HAP-1 (cell line): ENCODE data around the gene PAK4.
"Not testable (repeated sequence)": the region's sequence is repeated elsewhere in the genome, so short reads cannot be mapped to it uniquely, and the experiment has no call there.

Experiments
- DNase-seq, 2 experiments: peaks; one replicate each; pipeline ENCODE4 v3.0.0-alpha.2; 2016 to 2020; ENCODE audit warnings: low spot score in 2 of 2
- H3K27me3 ChIP-seq: fragments of 250-450 bp; sonication (Bioruptor Pico); 2 replicates; pipeline ENCODE4 v1.5.1; 2020; ENCODE audit warnings: low read depth, mild to moderate bottlenecking, moderate library complexity
- H3K36me3 ChIP-seq: fragments of 250-450 bp; sonication (Bioruptor Pico); replicated peaks from 2 replicates; pipeline ENCODE4 v1.5.1; 2020; ENCODE audit warnings: mild to moderate bottlenecking
- H3K4me1 ChIP-seq: fragments of 250-450 bp; sonication (Bioruptor Pico); 2 replicates; pipeline ENCODE4 v1.5.1; 2020; ENCODE audit warnings: mild to moderate bottlenecking
- H3K4me3 ChIP-seq: fragments of 250-450 bp; sonication (Bioruptor Pico); 2 replicates; pipeline ENCODE4 v1.5.1; 2020; ENCODE audit warnings: mild to moderate bottlenecking, moderate library complexity
- H3K9me3 ChIP-seq: fragments of 250-450 bp; sonication (Bioruptor Pico); 2 replicates; pipeline ENCODE4 v1.5.1; 2020; ENCODE audit warnings: mild to moderate bottlenecking, moderate library complexity
- in situ Hi-C: fragments of 300-500 bp; cut with MboI; formaldehyde crosslinking; loops from 3 replicates; pipeline ENCODE4 v1.14.3; 2020; ENCODE audit warnings: low sequenced_read_pairs, inconsistent platforms, mixed read lengths

Gene PAK4

DNA sequence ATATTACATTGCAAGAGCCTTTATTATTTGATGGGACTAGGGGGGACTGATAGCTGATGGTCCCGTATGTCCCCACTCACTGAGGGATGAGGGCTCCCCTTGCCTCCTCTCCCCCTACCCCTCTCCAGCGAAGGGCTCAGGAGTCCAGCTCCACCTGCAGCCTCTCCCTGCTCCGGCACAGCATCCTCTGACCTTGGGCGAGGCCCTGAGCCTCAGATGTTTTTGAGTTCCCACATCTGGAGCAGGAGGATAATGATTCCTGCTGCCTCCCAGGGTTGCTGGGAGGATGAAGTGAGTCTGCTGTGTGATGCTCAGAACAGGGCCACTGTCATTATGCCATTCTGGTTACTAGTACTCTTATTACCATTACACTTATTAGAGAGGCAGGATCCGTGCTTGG is 15.0 kb downstream of the PAK4 start:
- in situ Hi-C loops = no loop called here
- Histone ChIP-seq H3K4me1 (no peaks in the 10 kb centered on the region), H3K4me3 (no peak overlapping the region), H3K27me3 (no peaks in the 10 kb centered on the region), H3K36me3 (no peaks in the 10 kb centered on the region), H3K9me3 (no peaks in the 10 kb centered on the region)
- no peak for DNase-seq

DNA sequence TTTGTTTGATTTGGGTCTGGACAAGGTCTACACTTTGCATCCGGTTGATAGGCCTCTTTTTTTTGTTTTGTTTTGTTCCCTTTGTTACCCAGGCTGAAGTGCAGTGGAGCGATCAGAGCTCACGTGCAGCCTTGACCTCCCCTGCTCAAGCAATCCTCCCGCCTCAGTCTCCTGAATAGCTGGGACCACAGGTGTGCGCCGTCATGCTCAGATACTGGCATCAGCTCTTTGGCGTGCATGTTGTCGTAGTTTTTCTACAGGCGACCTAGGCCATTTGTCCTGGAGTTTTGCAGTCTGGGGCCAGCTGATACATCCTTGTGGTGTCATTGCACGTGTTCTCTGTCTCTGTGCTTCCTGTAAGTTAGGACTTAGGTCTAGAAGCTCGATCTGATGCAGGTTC is 16.3 kb downstream of the PAK4 start:
- in situ Hi-C loops = no loop called here
- H3K9me3 ChIP-seq = no peaks in the 10 kb centered on the region
- no peaks in the 10 kb centered on the region for H3K36me3 ChIP-seq
- H3K4me1 ChIP-seq = no peaks in the 10 kb centered on the region
- no peak overlapping the region for H3K4me3 ChIP-seq
- H3K27me3 ChIP-seq = no peaks in the 10 kb centered on the region
- DNase-seq = no peak

DNA sequence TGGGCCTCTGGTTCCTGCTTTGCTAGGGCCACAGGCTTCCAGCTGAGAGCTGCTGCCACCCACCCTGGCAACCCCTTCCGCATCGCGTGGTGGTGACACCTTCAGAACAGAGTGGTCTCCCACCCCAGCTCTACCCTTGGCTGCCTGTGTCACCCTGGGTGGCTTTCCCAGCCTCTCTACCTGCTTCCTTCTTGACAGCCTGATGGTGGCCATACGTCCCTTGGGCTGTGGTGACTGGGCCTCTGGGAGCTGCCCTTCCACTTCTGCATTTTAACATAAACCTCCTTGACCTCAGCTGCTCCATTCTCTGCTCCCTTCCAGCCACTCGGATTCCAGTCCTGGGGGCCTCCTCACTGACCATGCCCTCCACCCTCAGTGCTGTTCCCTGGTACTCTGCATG is 17.0 kb downstream of the PAK4 start:
- Histone ChIP-seq H3K27me3 (no peaks in the 10 kb centered on the region), H3K4me1 (no peaks in the 10 kb centered on the region), H3K4me3 (no peak overlapping the region), H3K9me3 (no peaks in the 10 kb centered on the region), H3K36me3 (no peaks in the 10 kb centered on the region)
- DNase-seq = no peak
- in situ Hi-C loops = no loop called here

DNA sequence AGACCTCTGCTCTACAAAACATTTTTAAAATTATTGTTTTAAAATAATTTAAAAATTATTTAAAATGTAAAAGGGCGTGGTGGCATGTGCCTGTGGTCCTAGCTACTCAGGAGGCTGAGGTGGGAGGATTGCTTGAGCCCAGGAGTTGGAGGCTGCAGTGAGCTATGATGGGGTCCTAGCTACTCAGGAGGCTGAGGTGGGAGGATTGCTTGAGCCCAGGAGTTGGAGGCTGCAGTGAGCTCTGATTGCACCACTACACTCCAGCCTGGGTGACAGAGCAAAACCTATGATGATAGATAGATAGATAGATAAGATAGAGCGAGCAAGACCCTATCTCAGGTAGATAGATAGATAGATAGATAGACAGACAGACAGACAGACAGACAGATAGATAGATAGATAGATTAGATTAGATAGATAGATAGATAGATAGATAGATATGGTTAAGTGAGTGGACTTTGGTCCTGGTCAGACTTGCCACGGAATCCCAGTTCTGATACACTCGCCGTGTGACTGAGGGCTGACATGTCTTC is 18.2 kb downstream of the PAK4 start:
- DNase-seq, in situ Hi-C loops, H3K4me1 ChIP-seq, H3K27me3 ChIP-seq, H3K36me3 ChIP-seq, H3K9me3 ChIP-seq, H3K4me3 ChIP-seq: not testable (repeated sequence)

DNA sequence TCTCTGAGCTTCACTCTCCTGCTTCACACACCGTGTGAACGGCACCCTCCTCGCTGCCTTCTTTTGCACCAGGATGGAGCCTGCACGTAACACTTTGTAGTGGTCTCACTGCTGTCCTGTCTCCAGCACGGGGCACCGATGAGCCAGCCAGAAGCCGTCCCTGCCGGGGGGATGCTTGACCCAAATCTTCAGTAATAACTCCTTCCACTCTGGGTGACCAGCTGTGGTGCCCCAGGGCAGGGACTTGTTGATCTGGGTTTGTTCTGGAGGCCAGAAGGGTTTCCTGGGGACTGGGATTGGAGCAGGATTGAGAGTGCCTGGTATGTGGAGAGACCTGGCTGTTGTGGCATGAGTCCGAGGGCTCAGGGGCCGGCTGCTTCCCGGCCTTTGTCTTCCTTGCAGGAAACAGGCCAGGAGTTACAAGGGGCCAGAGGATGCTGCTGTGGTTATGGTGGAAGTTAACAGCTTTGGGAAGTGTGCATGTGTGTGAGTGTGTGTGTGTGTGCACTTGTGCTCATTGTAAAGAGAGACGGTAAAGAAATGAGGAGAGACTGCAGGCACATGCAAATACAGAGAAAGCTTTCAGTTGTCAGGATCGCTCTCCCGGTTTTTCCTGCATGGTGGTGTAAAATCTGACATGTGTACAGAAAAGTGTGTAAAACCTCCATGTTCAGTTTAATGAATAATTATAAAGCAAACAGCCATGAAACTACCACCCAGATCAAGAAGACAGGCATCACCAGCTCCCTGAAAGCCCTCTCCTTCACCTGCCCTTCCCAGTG is 18.9 kb downstream of the PAK4 start:
- no peaks in the 10 kb centered on the region for H3K4me1 ChIP-seq
- in situ Hi-C loops = no loop called here
- H3K4me3 ChIP-seq = no peak overlapping the region
- no peak for DNase-seq
- H3K27me3 ChIP-seq = no peaks in the 10 kb centered on the region
- no peaks in the 10 kb centered on the region for H3K9me3 ChIP-seq
- no peaks in the 10 kb centered on the region for H3K36me3 ChIP-seq

DNA sequence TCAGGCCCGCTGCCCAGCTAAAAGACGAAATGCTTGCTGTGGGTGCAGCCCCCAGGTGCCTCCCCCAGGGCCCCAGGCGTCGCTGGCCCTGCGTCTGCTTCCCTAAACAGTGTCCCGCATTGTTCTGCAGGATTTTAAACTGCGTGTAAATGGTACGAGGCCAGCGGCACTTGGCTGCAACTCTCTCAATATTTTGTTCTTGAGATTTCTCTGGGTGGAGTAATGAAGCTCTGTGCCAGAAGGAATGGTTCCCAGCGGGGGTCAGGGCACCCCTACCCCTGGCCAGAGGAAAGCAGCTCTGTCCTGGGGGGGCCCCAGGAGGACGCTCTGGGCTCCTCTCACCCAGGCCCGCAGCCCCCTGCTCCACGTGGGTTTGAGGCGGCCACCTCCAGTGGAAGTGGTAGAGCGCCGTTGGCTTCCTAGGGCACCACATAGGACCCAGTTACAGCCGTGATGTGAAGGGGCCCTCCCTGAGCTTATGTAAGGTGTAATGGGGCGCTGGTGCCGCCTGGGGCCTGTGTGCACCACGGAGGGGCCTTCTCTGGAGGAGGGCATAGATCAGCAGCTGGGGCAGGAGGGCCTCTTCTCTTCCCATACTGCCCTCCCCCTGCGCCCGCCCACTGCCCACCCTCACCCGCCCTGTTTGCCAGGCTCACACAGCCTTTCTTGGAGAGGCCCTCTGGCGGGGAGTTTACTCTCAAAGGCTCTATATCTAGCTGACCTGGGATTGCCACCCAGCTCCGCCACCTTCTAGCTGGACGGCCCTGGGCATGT is 19.8 kb downstream of the PAK4 start:
- no peaks in the 10 kb centered on the region for H3K4me1 ChIP-seq
- H3K27me3 ChIP-seq = no peaks in the 10 kb centered on the region
- no peaks in the 10 kb centered on the region for H3K9me3 ChIP-seq
- DNase-seq = no peak
- no peaks in the 10 kb centered on the region for H3K36me3 ChIP-seq
- no peak overlapping the region for H3K4me3 ChIP-seq
- in situ Hi-C loops = no loop called here

DNA sequence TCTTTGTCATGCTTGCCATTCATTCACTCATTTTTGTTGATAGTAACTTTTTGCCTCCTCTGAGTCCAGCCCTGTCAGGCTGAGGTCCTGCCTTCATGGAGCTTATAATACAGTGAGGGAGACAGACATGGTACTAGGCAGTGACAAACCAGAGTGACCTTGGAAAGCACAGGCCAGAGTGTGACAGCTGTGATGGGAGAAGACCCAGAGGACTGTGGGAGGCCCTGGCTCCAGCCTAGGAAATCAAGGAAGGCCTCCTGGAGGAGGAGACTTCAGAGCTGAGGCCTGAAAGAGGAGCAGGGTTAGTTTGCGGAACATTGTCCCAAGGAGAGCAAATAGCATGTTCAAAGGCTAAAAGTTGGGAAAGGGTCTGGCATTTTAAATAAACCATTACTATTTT is 20.5 kb downstream of the PAK4 start:
- Histone ChIP-seq H3K4me3 (no peak overlapping the region), H3K36me3 (no peaks in the 10 kb centered on the region), H3K27me3 (no peaks in the 10 kb centered on the region), H3K4me1 (no peaks in the 10 kb centered on the region), H3K9me3 (no peaks in the 10 kb centered on the region)
- DNase-seq = no peak
- in situ Hi-C loops = no loop called here

DNA sequence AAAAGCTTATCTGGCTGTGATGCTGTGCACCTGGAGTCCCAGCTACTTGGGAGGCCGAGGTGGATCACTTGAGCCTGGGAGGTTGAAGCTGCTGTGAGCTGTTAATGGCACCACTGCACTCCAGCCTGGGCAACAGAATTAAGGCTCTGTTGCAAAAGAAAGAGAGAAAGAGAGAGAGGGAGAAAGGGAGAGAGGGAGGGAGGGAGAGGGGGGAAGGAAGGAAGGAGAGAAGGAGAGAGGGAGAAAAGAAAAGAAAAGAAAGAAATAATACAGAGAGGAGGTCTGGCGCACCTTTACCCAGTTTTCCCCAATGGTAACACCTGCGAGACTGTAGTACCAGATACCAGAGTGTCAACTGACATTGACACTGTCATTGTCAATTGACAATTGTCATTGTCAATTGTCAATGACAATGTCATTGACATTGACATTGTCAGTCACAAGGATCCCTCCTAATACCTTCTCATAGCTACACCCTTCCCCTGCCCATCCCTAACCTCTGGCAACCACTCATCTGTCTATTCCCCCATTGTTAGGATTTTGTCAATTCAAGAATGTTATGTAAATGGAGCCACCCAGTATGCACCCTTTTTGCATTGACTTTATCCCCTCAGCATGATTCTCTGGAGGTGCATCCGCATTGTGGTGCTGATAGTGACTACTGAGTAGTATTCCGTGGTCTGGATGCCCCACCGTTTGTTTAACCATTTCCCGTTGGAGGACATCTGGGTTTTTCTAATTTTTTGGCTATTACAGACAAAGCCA is 21.3 kb downstream of the PAK4 start:
- Histone ChIP-seq H3K4me3 (no peak overlapping the region), H3K9me3 (no peaks in the 10 kb centered on the region), H3K36me3 (no peaks in the 10 kb centered on the region), H3K4me1 (no peaks in the 10 kb centered on the region), H3K27me3 (no peaks in the 10 kb centered on the region)
- in situ Hi-C loops = no loop called here
- DNase-seq = peak in 1 of 2 experiments; percentile 4

DNA sequence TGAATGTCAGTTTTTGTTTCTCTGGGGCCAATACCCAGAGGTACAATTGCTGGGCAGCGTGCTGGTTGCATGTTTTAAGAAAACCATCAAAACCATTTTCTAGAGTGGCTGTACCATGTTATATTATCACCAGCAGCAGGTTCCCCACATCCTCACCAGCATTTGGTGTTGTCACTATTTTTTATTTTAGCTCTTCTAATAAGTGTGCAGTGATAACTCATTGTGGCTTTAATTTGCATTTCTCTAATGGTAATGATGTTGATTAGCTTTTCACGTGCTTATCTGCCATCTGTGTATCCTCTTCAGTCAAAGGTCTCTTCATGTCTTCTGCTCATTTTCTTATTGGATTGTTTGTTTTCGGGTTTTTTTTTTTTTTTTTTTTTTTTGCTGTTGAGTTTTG is 21.9 kb downstream of the PAK4 start:
- no peak for DNase-seq
- no peaks in the 10 kb centered on the region for H3K4me1 ChIP-seq
- H3K4me3 ChIP-seq = no peak overlapping the region
- no peaks in the 10 kb centered on the region for H3K27me3 ChIP-seq
- in situ Hi-C loops = no loop called here
- H3K36me3 ChIP-seq = no peaks in the 10 kb centered on the region
- H3K9me3 ChIP-seq = no peaks in the 10 kb centered on the region

DNA sequence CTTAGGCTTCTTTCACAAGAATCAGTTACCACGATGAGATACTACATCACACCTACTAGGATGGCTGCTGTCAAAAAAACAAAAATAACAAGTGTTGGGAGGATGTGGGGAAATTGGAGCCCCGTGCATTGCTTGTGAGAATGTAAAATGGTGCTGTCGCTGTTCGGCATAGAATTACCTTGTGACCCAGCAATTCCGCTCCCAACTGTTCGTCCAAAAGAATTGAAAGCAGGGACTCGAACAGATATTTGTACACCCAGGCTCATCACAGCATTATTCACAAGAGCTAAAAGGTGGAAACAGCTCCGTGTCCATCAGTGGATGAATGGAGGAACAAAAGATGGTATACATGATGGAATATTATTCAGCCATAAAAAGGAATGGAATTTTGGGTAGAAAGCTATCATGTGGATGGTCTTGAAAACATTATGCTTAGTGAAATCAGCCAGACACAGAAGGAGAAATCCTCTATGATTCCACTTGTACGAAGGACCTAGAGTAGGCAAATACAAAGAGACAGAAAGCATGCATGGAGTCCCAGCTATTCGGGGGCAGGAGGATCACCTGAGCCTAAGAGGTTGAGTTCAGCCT is 23.4 kb downstream of the PAK4 start:
- no peak for DNase-seq
- Histone ChIP-seq H3K27me3 (no peaks in the 10 kb centered on the region), H3K9me3 (no peaks in the 10 kb centered on the region), H3K36me3 (no peaks in the 10 kb centered on the region), H3K4me3 (no peak overlapping the region), H3K4me1 (no peaks in the 10 kb centered on the region)
- in situ Hi-C loops = no loop called here

DNA sequence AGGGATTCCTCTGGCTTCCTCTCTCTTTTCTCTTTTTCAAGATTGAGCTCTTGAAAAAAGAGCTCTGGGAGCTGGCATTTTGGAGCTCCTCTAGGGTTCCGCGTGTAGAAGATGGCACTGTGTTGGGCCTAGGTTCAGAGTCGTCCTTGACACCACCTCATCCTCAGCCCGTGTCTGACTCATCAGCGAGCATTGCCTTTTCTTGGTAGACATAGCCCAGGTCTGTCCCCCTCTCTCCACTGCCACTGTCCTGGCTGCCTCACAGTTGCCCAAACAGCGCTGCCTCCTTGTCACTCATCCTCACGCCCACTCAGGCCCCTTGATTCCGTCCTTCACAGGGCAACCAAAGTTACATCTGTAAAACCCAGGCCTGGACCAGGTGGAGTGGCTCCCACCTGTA is 24.6 kb downstream of the PAK4 start:
- Histone ChIP-seq H3K4me3 (no peak overlapping the region), H3K36me3 (no peaks in the 10 kb centered on the region), H3K9me3 (no peaks in the 10 kb centered on the region), H3K4me1 (no peaks in the 10 kb centered on the region), H3K27me3 (no peaks in the 10 kb centered on the region)
- in situ Hi-C loops = no loop called here
- DNase-seq = no peak

DNA sequence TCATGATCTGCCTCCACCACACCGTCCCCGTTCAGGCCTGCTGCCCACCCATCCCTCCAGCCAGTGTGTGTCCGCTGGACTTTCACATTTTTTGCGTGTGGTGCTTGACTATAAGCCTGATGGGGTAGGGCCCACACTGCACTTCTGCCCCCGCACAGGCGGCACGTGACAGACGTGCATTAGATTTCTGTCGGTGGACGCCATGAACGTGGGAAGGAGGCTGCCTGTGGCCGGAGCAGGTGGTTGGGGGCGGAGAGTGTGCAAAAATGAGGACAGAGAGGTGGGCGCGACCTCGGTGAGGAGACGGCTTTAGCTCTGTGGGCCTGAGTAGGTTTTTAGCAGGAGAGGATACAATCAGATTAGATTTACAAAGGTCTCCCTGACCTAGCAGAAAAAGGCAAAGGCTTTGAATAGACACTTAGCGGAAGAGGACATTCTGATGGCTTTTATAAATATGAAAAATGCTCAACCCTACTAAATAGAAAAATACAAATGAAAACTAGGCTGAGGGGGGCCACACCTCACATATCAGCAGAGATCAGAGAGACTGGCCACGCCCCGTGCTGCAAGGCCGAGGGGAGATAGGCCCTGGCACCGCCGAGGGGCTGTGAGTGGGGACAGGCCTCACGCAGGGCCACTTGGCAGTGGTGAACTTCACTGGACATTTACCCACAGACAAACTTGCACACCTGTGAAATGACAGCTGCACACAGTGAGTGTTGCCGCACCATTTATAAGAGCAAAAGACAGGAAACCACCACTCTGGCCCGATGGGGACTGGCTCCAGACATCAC is 25.4 kb downstream of the PAK4 start:
- Histone ChIP-seq H3K9me3 (no peaks in the 10 kb centered on the region), H3K36me3 (no peaks in the 10 kb centered on the region), H3K4me3 (no peak overlapping the region), H3K4me1 (no peaks in the 10 kb centered on the region), H3K27me3 (no peaks in the 10 kb centered on the region)
- no peak for DNase-seq
- in situ Hi-C loops = no loop called here

DNA sequence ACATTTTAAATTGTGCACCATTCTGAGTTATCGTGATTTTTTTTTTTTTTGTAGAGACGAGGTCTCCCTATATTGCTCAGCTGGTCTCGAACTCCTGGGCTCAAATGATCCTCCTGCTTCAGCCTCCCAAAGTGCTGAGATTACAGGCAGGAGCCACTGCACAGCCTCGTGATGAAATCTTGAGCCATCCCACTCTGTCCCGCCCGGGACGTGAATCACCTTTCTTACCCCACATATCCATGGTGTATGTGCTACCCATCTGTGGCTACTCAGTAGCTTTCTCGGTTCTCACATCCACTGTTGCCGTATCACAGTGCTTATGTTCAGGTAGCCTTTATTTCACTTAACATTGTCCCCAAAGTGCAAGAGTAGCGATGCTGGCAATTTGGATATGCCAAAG is 26.5 kb downstream of the PAK4 start:
- Histone ChIP-seq H3K36me3 (no peaks in the 10 kb centered on the region), H3K4me1 (no peaks in the 10 kb centered on the region), H3K9me3 (no peaks in the 10 kb centered on the region), H3K27me3 (no peaks in the 10 kb centered on the region), H3K4me3 (no peak overlapping the region)
- DNase-seq = no peak
- in situ Hi-C loops = no loop called here
